Loucy (cell line): ENCODE results near the gene S100A8.

Experiments
- H2AFZ ChIP-seq: fragments of 200-600 bp; sonication (generic); 2 replicates; pipeline ENCODE4 v1.6.0; 2016; ENCODE audit warnings: antibody characterized with exemption, mild to moderate bottlenecking, low read length, moderate library complexity
- H3F3A ChIP-seq: fragments of 200-600 bp; 2 replicates; pipeline ENCODE4 v1.6.0; 2016; ENCODE audit warnings: antibody characterized with exemption, low read depth, mild to moderate bottlenecking
- H3K27me3 ChIP-seq: fragments of 200-600 bp; sonication (generic); 2 replicates; pipeline ENCODE4 v1.6.1; 2014; ENCODE audit warnings: low read length, mild to moderate bottlenecking; ENCODE audit not compliant: insufficient read depth, poor library complexity, severe bottlenecking
- H3K36me3 ChIP-seq: fragments of 200-600 bp; sonication (generic); 2 replicates; pipeline ENCODE4 v1.6.1; 2016; ENCODE audit warnings: low read length; ENCODE audit not compliant: insufficient read depth
- H3K4me1 ChIP-seq: fragments of 200-600 bp; sonication (generic); 2 replicates; pipeline ENCODE4 v1.5.1; 2014; ENCODE audit warnings: low read length, mild to moderate bottlenecking; ENCODE audit not compliant: insufficient read depth, poor library complexity, severe bottlenecking
- H3K4me2 ChIP-seq: fragments of 200-600 bp; sonication (generic); 2 replicates; pipeline ENCODE4 v1.6.0; 2014; ENCODE audit warnings: antibody characterized with exemption, low read length, low read depth, mild to moderate bottlenecking; ENCODE audit not compliant: poor library complexity, severe bottlenecking
- H3K4me3 ChIP-seq: fragments of 200-600 bp; sonication (generic); 2 replicates; pipeline ENCODE4 v1.5.1; 2014; ENCODE audit warnings: low read length, mild to moderate bottlenecking, mixed read lengths; ENCODE audit not compliant: poor library complexity, severe bottlenecking
- H3K79me2 ChIP-seq: fragments of 200-600 bp; sonication (generic); 2 replicates; pipeline ENCODE4 v1.6.1; 2014; ENCODE audit warnings: low read length; ENCODE audit not compliant: insufficient read depth
- H3K9ac ChIP-seq: fragments of 200-600 bp; sonication (generic); 2 replicates; pipeline ENCODE4 v1.6.0; 2014; ENCODE audit warnings: mild to moderate bottlenecking, low read depth, low read length, moderate library complexity; ENCODE audit not compliant: poor library complexity, severe bottlenecking
- H3K9me2 ChIP-seq: fragments of 200-600 bp; sonication (generic); replicated peaks from 2 replicates; pipeline ENCODE4 v1.6.1; 2016; ENCODE audit warnings: low read depth, low read length, mixed read lengths
- H3K9me3 ChIP-seq: fragments of 200-600 bp; sonication (generic); 2 replicates; pipeline ENCODE4 v1.6.1; 2014; ENCODE audit warnings: mild to moderate bottlenecking, antibody characterized with exemption, low read length, low read depth; ENCODE audit not compliant: insufficient read depth
- H4K20me1 ChIP-seq: fragments of 200-600 bp; sonication (generic); 2 replicates; pipeline ENCODE4 v1.6.0; 2014; ENCODE audit warnings: antibody characterized with exemption, low read length, mild to moderate bottlenecking; ENCODE audit not compliant: insufficient read depth, poor library complexity, severe bottlenecking
- CTCF ChIP-seq: fragments of 200-600 bp; sonication (generic); conservative IDR thresholded peaks from 2 replicates; pipeline ENCODE4 v1.5.1; 2014; ENCODE audit warnings: mild to moderate bottlenecking, antibody characterized with exemption, low read length
- EZH2phosphoT487 ChIP-seq: fragments of 200-600 bp; IDR thresholded peaks from 2 replicates; pipeline ENCODE4 v1.6.1; 2018; ENCODE audit warnings: antibody characterized with exemption, mild to moderate bottlenecking, moderate library complexity, borderline replicate concordance

Gene S100A8

GRCh38 chr1:153367090-153367489 lies 23.8 kb downstream of the S100A8 start:
- Histone ChIP-seq H3K79me2 (no peaks in the 10 kb centered on the region), H3K27me3 (peaks cover 7% of the 10 kb centered on the region), H3K4me3 (no peak overlapping the region), H3K9ac (no peak overlapping the region), H3K9me2 (no peaks in the 10 kb centered on the region), H3K4me1 (no peaks in the 10 kb centered on the region), H3K36me3 (no peaks in the 10 kb centered on the region), H3K4me2 (no peak overlapping the region), H4K20me1 (no peaks in the 10 kb centered on the region), H2AFZ (no peak overlapping the region), H3F3A (no peaks in the 10 kb centered on the region), H3K9me3 (no peaks in the 10 kb centered on the region)
- TF ChIP-seq EZH2phosphoT487 (no peak), CTCF (no peak)

GRCh38 chr1:153366261-153366660 lies 24.6 kb downstream of the S100A8 start:
- Histone ChIP-seq H3K4me3 (no peak overlapping the region), H2AFZ (no peak overlapping the region), H3K9me2 (no peaks in the 10 kb centered on the region), H3K79me2 (no peaks in the 10 kb centered on the region), H4K20me1 (no peaks in the 10 kb centered on the region), H3K36me3 (no peaks in the 10 kb centered on the region), H3K4me1 (no peaks in the 10 kb centered on the region), H3K9me3 (no peaks in the 10 kb centered on the region), H3K27me3 (peaks cover 7% of the 10 kb centered on the region), H3K4me2 (no peak overlapping the region), H3F3A (no peaks in the 10 kb centered on the region), H3K9ac (no peak overlapping the region)
- TF ChIP-seq EZH2phosphoT487 (no peak), CTCF (no peak)

GRCh38 chr1:153365696-153366095 lies 25.2 kb downstream of the S100A8 start:
- TF ChIP-seq CTCF (no peak), EZH2phosphoT487 (no peak)
- H4K20me1 ChIP-seq: no peaks in the 10 kb centered on the region
- no peak overlapping the region for H3K4me2 ChIP-seq

More at GRCh38 chr1:153365696-153366095, 25.2 kb downstream of the S100A8 start:
- Histone ChIP-seq H3K27me3 (peaks cover 7% of the 10 kb centered on the region), H3K9me2 (no peaks in the 10 kb centered on the region), H3F3A (no peaks in the 10 kb centered on the region), H2AFZ (no peak overlapping the region), H3K4me1 (no peaks in the 10 kb centered on the region), H3K4me3 (no peak overlapping the region), H3K9me3 (no peaks in the 10 kb centered on the region), H3K79me2 (no peaks in the 10 kb centered on the region), H3K36me3 (no peaks in the 10 kb centered on the region), H3K9ac (no peak overlapping the region)
